T-cell (primary cell): ENCODE results near the gene ASB1. TPM values are rescaled to one million over a fixed set of nuclear protein-coding genes. Genes with fewer than 3 reads are reported as not detected.

Experiments used
- ATAC-seq, 4 experiments: fragments of 200-7000 bp in 3 of 4; fragments of 150-1000 bp in 1 of 4; cut with Tn5 transposase; replicated peaks in 1 of 4; 1 replicate in 3 of 4; 2 replicates in 1 of 4; pipeline ENCODE4 v1.10.0; 2021; ENCODE audit warnings: moderate library complexity in 3 of 4, mild to moderate bottlenecking in 2 of 4, moderate number of reproducible peaks in 1 of 4
- CTCF ChIA-PET, 2 donors: fragments of 300-600 bp; sonication (Branson Sonifier 250); formaldehyde crosslinking; loops; one replicate each; lab custom pipeline; 2022; ENCODE audit warnings: antibody characterized with exemption in 2 of 2; lab: Charles Lee
- POLR2A ChIA-PET, 2 donors: fragments of 300-600 bp; sonication (Branson Sonifier 250); formaldehyde crosslinking; loops; one replicate each; lab custom pipeline; 2022; ENCODE audit warnings: antibody characterized with exemption in 2 of 2; lab: Charles Lee
- DNase-seq, 35 experiments: peaks; one replicate each; pipeline versions ENCODE4 v3.0.0 to v3.0.0-alpha.2; 2013 to 2023
- H3K27ac ChIP-seq: one replicate; pipeline ENCODE4 v1.5.1; 2013; ENCODE audit warnings: low read length
- H3K27me3 ChIP-seq, 2 experiments: replicated peaks in 1 of 2; 1 replicate in 1 of 2; 2 replicates in 1 of 2; pipeline versions ENCODE4 v1.6.1 to v1.7.0; 2013; ENCODE audit warnings: low read length in 1 of 2, mixed read lengths in 1 of 2; ENCODE audit not compliant: control insufficient read depth in 2 of 2, insufficient read depth in 2 of 2; ENCODE audit errors: extremely low read depth in 1 of 2
- H3K36me3 ChIP-seq, 2 donors: 1 replicate in 1 of 2; 2 replicates in 1 of 2; pipeline versions ENCODE4 v1.6.1 to v1.7.0; 2013; ENCODE audit warnings: low read length in 1 of 2; ENCODE audit not compliant: control insufficient read depth in 2 of 2, insufficient read depth in 1 of 2; ENCODE audit errors: extremely low read depth in 1 of 2
- H3K4me1 ChIP-seq, 2 experiments: 1 replicate in 1 of 2; 2 replicates in 1 of 2; pipeline versions ENCODE4 v1.6.1 to v1.7.0; 2013; ENCODE audit warnings: low read length in 2 of 2, mixed read lengths in 1 of 2; ENCODE audit not compliant: insufficient read depth in 2 of 2, control insufficient read depth in 1 of 2; ENCODE audit errors: extremely low read depth in 1 of 2
- H3K4me3 ChIP-seq, 2 donors: 1 replicate in 1 of 2; 2 replicates in 1 of 2; pipeline versions ENCODE4 v1.5.1 to v1.7.0; 2013; ENCODE audit warnings: mild to moderate bottlenecking in 2 of 2, low read length in 1 of 2, moderate library complexity in 1 of 2; ENCODE audit not compliant: control insufficient read depth in 1 of 2; ENCODE audit errors: extremely low read depth in 1 of 2
- H3K9me3 ChIP-seq: 2 replicates; pipeline ENCODE4 v1.7.0; 2013
- H3K27ac Mint-ChIP-seq, 2 donors: one replicate each; pipeline ENCODE4 v1.8.0; 2020 to 2021; ENCODE audit warnings: mild to moderate bottlenecking in 2 of 2, mixed read lengths in 2 of 2
- H3K27me3 Mint-ChIP-seq, 2 donors: one replicate each; pipeline ENCODE4 v1.8.0; 2021 to 2022; ENCODE audit warnings: mixed read lengths in 2 of 2
- H3K36me3 Mint-ChIP-seq: one replicate; pipeline ENCODE4 v1.8.0; 2021; ENCODE audit warnings: mixed read lengths
- H3K4me1 Mint-ChIP-seq, 3 donors: one replicate each; pipeline ENCODE4 v1.8.0; 2020 to 2022; ENCODE audit warnings: mixed read lengths in 3 of 3, mild to moderate bottlenecking in 1 of 3
- H3K4me3 Mint-ChIP-seq, 3 donors: one replicate each; pipeline ENCODE4 v1.8.0; 2020 to 2022; ENCODE audit warnings: mild to moderate bottlenecking in 3 of 3, mixed read lengths in 3 of 3, moderate library complexity in 3 of 3
- H3K9me3 Mint-ChIP-seq, 3 donors: one replicate each; pipeline ENCODE4 v1.8.0; 2020 to 2022; ENCODE audit warnings: mixed read lengths in 3 of 3
- WGBS: methylation state at CpG from one replicate; pipeline ENCODE4 v1.1.5; 2013; ENCODE audit warnings: missing lambda C conversion rate; ENCODE audit not compliant: insufficient coverage; 5-methylcytosine and 5-hydroxymethylcytosine counted together
- total RNA-seq, 35 experiments: library from RNA in 6 of 35; stranded (reverse) in 6 of 35; fragments of 120-200 nt in 1 of 35; gene quantifications; one replicate each; pipeline versions ENCODE4 v1.2.1 to v1.2.4 and lab custom pipeline; 2013 to 2026

Gene ASB1
- total RNA-seq, 5 donors from 2014 or later (not counting 1 experiment from before 2014, with no cell fraction given) = 28.6 to 44.1 (median 42.3) TPM

DNA sequence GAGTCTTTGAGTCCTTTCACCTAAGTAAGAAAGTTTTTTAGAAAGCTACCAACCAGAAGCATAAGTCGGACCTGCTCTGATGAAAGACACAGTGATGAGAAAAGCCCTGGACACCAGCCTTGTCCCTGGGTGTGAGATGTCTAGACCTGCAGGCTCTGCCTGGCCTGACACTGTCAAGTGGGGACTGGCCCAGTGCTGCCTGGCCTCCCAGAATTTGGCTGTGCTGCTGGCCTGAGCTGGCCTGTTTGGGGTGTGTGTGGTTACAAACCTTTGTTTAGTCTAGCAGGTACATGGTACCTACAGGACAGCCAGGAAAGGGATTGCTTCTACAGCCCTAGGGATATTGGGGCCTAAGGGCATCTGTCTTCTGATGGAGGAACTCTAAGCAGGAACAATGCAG, 48.3 kb downstream of the ASB1 start:
- H3K9me3 Mint-ChIP-seq = peaks cover 21 to 55% (median 24%) of the 10 kb centered on the region in 3 donors
- H3K4me1 ChIP-seq = no peaks in the 10 kb centered on the region
- WGBS = 71% methylated on average over 1 of the region's 1 CpG
- DNase-seq (no peak), ATAC-seq (no peak)
- peaks cover 0 to 2% of the 10 kb centered on the region in 2 experiments for H3K27me3 ChIP-seq
- peaks cover 0 to 3% of the 10 kb centered on the region in 2 donors for H3K27me3 Mint-ChIP-seq
- H3K9me3 ChIP-seq = peaks cover 5% of the 10 kb centered on the region
- H3K36me3 Mint-ChIP-seq = peaks cover 23% of the 10 kb centered on the region
- no peak overlapping the region for H3K27ac Mint-ChIP-seq
- H3K4me3 Mint-ChIP-seq = no peak overlapping the region
- H3K4me3 ChIP-seq = no peak overlapping the region
- CTCF ChIA-PET = no interaction called here
- peaks cover 0 to 1% (median 0%) of the 10 kb centered on the region in 3 donors for H3K4me1 Mint-ChIP-seq
- no peak overlapping the region for H3K27ac ChIP-seq
- POLR2A ChIA-PET = no interaction called here
- H3K36me3 ChIP-seq = peaks cover 0 to 2% of the 10 kb centered on the region in 2 donors

DNA sequence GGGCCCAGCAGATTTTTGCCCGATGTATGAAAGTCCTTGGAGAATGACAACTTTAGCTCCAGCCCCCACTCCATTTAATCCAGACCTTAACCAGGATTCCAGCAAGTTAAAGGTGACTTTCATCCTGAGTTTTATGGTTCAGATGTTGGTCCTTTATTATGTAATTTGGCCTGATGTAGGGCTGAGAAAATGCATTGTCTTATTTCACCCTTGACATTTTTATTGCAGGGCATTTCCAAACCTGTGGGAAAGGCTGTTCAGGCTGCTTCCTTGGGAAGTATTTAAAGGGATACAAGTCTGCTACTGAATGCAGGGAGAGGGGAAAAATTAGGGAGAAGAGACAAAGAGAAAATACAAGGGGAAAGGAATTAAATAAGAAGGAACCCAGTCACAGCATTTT, 48.8 kb downstream of the ASB1 start:
- Mint-ChIP-seq H3K9me3 (peaks cover 19 to 57% (median 30%) of the 10 kb centered on the region in 3 donors), H3K36me3 (peaks cover 20% of the 10 kb centered on the region), H3K27ac (no peak overlapping the region), H3K4me1 (peaks cover 0 to 1% (median 0%) of the 10 kb centered on the region in 3 donors), H3K27me3 (peaks cover 0 to 3% of the 10 kb centered on the region in 2 donors), H3K4me3 (no peak overlapping the region)
- H3K9me3 ChIP-seq = peaks cover 7% of the 10 kb centered on the region
- H3K4me1 ChIP-seq = no peaks in the 10 kb centered on the region
- ATAC-seq (no peak), DNase-seq (no peak)
- H3K36me3 ChIP-seq = peaks cover 0 to 2% of the 10 kb centered on the region in 2 donors
- H3K4me3 ChIP-seq = no peak overlapping the region
- peaks cover 0 to 2% of the 10 kb centered on the region in 2 experiments for H3K27me3 ChIP-seq
- WGBS = no CpG with 5 or more reads among the region's 1 CpG
- no peak overlapping the region for H3K27ac ChIP-seq
- ChIA-PET CTCF (no interaction called here), POLR2A (no interaction called here)

DNA sequence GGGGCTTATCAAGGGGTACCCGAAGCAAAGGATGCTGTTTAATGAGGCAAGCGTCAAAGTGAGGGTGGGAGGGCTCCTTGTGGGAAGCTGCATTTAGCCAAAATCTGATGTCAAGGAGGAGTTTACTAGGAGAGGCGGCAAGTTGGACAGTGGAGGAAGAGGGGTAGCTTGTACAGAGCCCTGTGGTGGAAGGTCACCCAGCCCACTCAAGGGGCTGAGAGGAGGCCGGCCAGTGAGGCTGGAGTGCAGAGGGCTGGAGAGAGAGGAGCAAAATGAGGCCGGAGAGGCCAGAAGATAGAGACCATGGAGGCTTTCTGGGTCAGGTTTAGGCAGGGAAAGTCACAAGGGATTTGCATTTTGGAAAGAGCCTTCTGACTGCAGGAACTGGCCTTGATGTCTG, 49.5 kb downstream of the ASB1 start:
- Histone ChIP-seq H3K9me3 (peaks cover 7% of the 10 kb centered on the region), H3K27me3 (peaks cover 0 to 2% of the 10 kb centered on the region in 2 experiments), H3K27ac (no peak overlapping the region), H3K4me3 (no peak overlapping the region), H3K36me3 (peaks cover 0 to 2% of the 10 kb centered on the region in 2 donors), H3K4me1 (no peaks in the 10 kb centered on the region)
- 77% methylated on average over 4 of the region's 5 CpGs for WGBS
- no peak overlapping the region for H3K4me3 Mint-ChIP-seq
- H3K36me3 Mint-ChIP-seq = peaks cover 20% of the 10 kb centered on the region
- CTCF ChIA-PET = interaction anchor here in 1 of 2 donors (0.6 kb wide), 1 partner anchor 862 kb away, joined by 3 read pairs; no protein-coding TSS in a partner anchor
- H3K4me1 Mint-ChIP-seq = peaks cover 0 to 1% (median 0%) of the 10 kb centered on the region in 3 donors
- ATAC-seq (no peak), DNase-seq (no peak)
- H3K27ac Mint-ChIP-seq = no peak overlapping the region
- H3K9me3 Mint-ChIP-seq = peaks cover 19 to 60% (median 33%) of the 10 kb centered on the region in 3 donors
- POLR2A ChIA-PET = no interaction called here
- peaks cover 0 to 3% of the 10 kb centered on the region in 2 donors for H3K27me3 Mint-ChIP-seq

DNA sequence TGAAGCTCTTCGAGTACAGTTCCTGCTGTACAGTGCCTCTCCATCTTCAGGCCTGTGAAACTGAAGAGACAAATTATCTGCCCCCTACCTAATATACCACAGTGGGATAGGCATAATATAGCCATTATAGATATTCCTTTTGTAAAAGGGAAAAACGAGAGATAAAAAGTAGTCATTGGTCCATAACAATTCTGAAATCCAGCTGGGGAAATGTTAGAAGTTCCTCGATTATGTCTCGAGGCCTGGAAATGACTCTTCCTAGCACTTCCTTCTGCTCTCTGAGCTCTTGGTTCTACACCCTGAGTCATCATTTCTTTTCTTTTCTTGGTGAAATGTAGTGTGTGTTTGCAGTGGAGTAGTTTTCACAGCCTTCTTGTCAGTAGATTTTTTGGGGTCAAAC, 51.5 kb downstream of the ASB1 start:
- H3K4me3 Mint-ChIP-seq = no peak overlapping the region
- ChIA-PET POLR2A (no interaction called here), CTCF (no interaction called here)
- WGBS = 88% methylated on average over 3 of the region's 4 CpGs
- H3K4me3 ChIP-seq = no peak overlapping the region
- no peaks in the 10 kb centered on the region for H3K4me1 Mint-ChIP-seq
- peaks cover 7% of the 10 kb centered on the region for H3K9me3 ChIP-seq
- ATAC-seq (no peak), DNase-seq (no peak)
- peaks cover 0 to 2% of the 10 kb centered on the region in 2 experiments for H3K27me3 ChIP-seq
- no peak overlapping the region for H3K27ac ChIP-seq
- peaks cover 8% of the 10 kb centered on the region for H3K36me3 Mint-ChIP-seq
- H3K27me3 Mint-ChIP-seq = peaks cover 0 to 3% of the 10 kb centered on the region in 2 donors
- peaks cover 0 to 2% of the 10 kb centered on the region in 2 donors for H3K36me3 ChIP-seq
- no peaks in the 10 kb centered on the region for H3K4me1 ChIP-seq
- H3K27ac Mint-ChIP-seq = no peak overlapping the region
- H3K9me3 Mint-ChIP-seq = peaks cover 19 to 47% (median 20%) of the 10 kb centered on the region in 3 donors

DNA sequence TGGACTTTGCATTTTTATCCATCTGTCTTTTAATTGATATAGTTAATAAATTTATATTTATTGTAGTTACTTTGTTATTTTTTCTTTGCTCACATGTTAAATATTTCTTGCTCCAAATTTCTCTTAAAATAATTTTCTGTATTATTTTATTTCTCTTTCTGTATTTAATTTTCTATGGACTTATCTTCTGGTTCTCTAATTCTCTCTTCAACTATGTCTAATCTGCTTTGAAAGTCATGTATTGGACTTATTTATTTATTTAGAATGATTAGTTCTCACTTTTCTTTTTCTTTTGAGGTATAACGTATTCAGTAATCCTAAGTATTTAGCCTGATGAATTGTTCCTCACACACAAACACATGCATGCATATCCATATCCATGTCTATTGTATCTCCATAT, 53.1 kb downstream of the ASB1 start:
- no peaks in the 10 kb centered on the region for H3K36me3 ChIP-seq

DNA sequence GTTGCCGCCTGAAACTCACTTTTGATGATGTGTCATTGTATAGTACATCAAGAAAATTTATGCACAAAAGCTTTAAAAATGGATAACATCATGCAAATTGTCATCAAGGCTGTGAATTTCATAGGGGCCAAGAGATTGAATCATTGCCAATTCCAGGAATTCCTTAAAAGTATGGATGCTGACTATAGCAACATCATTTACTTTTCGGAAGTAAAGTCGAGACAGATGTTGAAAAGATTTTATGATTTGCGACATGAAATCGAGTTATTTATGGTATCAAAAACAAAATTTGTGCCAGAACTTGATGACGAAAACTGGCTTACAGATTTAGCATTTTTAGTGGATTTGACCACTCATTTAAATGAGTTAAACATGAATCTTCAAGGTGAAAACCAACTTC, 56.3 kb downstream of the ASB1 start:
- H3K4me1 Mint-ChIP-seq = no peaks in the 10 kb centered on the region
- CTCF ChIA-PET = no interaction called here
- H3K36me3 ChIP-seq = no peaks in the 10 kb centered on the region
- H3K9me3 ChIP-seq = peaks cover 3% of the 10 kb centered on the region
- no peaks in the 10 kb centered on the region for H3K36me3 Mint-ChIP-seq
- no peak overlapping the region for H3K4me3 Mint-ChIP-seq
- no peaks in the 10 kb centered on the region for H3K4me1 ChIP-seq
- ATAC-seq (no peak), DNase-seq (no peak)
- H3K27ac Mint-ChIP-seq = no peak overlapping the region
- WGBS = 89% methylated on average over 3 of the region's 6 CpGs
- peaks cover 8 to 29% (median 11%) of the 10 kb centered on the region in 3 donors for H3K9me3 Mint-ChIP-seq
- no peak overlapping the region for H3K27ac ChIP-seq
- POLR2A ChIA-PET = no interaction called here
- no peaks in the 10 kb centered on the region for H3K27me3 Mint-ChIP-seq
- H3K4me3 ChIP-seq = no peak overlapping the region
- no peaks in the 10 kb centered on the region for H3K27me3 ChIP-seq

More for the DNA sequence above, 53.1 kb downstream of the ASB1 start:
- CTCF ChIA-PET = no interaction called here
- Mint-ChIP-seq H3K27ac (no peak overlapping the region), H3K4me1 (no peaks in the 10 kb centered on the region), H3K9me3 (peaks cover 8 to 31% (median 11%) of the 10 kb centered on the region in 3 donors), H3K27me3 (peaks cover 0 to 3% of the 10 kb centered on the region in 2 donors), H3K36me3 (peaks cover 4% of the 10 kb centered on the region), H3K4me3 (no peak overlapping the region)
- Histone ChIP-seq H3K27ac (no peak overlapping the region), H3K4me3 (no peak overlapping the region), H3K27me3 (no peaks in the 10 kb centered on the region), H3K9me3 (peaks cover 3% of the 10 kb centered on the region), H3K4me1 (no peaks in the 10 kb centered on the region)
- ATAC-seq = no peak
- no peak for DNase-seq
- WGBS = no CpG with 5 or more reads among the region's 1 CpG
- POLR2A ChIA-PET = no interaction called here
